Adrenal gland (tissue), 12 donors: ENCODE measurements around the gene WHRN. TPM values are rescaled to one million over a fixed set of nuclear protein-coding genes. Genes with fewer than 3 reads are reported as not detected.
A peak's percentile ranks its signal among the peaks of the same experiment; 100 is the strongest.

ENCODE experiments used
- DNase-seq, 7 donors: peaks; one replicate each; pipeline ENCODE4 v3.0.0-alpha.2; 2019 to 2020
- H3K27ac ChIP-seq, 5 donors: fragments of 200-600 bp; sonication (generic) in 4 of 5; 1 replicate in 3 of 5; 2 replicates in 2 of 5; pipeline versions ENCODE4 v1.5.1 to v1.8.0; 2016 to 2020; ENCODE audit warnings: mild to moderate bottlenecking in 1 of 5
- H3K27me3 ChIP-seq: fragments of 200-600 bp; 2 replicates; pipeline ENCODE4 v1.8.0; 2021
- H3K36me3 ChIP-seq, 2 donors: fragments of 200-600 bp; replicated peaks in 1 of 2; 1 replicate in 1 of 2; 2 replicates in 1 of 2; pipeline versions ENCODE4 v1.5.1 to v1.8.0; 2018 to 2022
- H3K4me1 ChIP-seq, 2 donors: fragments of 200-600 bp; replicated peaks in 1 of 2; 1 replicate in 1 of 2; 2 replicates in 1 of 2; pipeline versions ENCODE4 v1.5.1 to v1.8.0; 2018 to 2021
- H3K4me3 ChIP-seq, 4 donors: fragments of 200-600 bp; sonication (generic) in 3 of 4; one replicate each; pipeline ENCODE4 v1.5.1; 2016 to 2018
- H3K9me3 ChIP-seq, 3 donors: fragments of 200-600 bp; sonication (generic) in 1 of 3; replicated peaks in 1 of 3; 1 replicate in 2 of 3; 2 replicates in 1 of 3; pipeline versions ENCODE4 v1.5.1 to v1.8.0; 2016 to 2021
- POLR2A ChIP-seq, 2 donors: fragments of 450-650 bp; IDR thresholded peaks; one replicate each; pipeline ENCODE4 v1.6.1; 2017; ENCODE audit warnings: antibody characterized with exemption in 2 of 2, mild to moderate bottlenecking in 2 of 2, moderate library complexity in 1 of 2
- WGBS, 4 donors: extraction: QIAGEN DNeasy Blood & Tissue Kit in 2 of 4; methylation state at CpG; one replicate each; pipeline versions ENCODE4 v1.1.5 to v1.1.7; 2013 to 2017; 5-methylcytosine and 5-hydroxymethylcytosine counted together
- intact Hi-C, 2 donors: fragments of 100-400 bp; cut with DNase I; formaldehyde crosslinking; loops; one replicate each; pipeline versions ENCODE4 v1.14.1 to v1.15.0; 2022 to 2023
- polyA plus RNA-seq, 3 donors: library from polyadenylated mRNA; stranded (reverse); fragments of 200-250 nt in 2 of 3; fragments of 350-450 nt in 1 of 3; fragmentation: Illumina TruSeq in 1 of 3; extraction: RNeasy Lipid Tissue Mini Kit (QIAGEN cat#74804) in 1 of 3; gene quantifications; one replicate each; pipeline ENCODE4 v1.2.3, GENCODE V29; 2013 to 2014
- total RNA-seq, 9 donors: library from RNA; depleted of rRNA in 4 of 9; stranded (reverse); fragments of >200 nt in 4 of 9; fragments of 120-200 nt in 1 of 9; fragmentation: NEBNext Ultra II Directional in 1 of 9; extraction: Animal tissue kit (Norgen Biotek cat#: 25700) in 1 of 9; gene quantifications; one replicate each; pipeline versions ENCODE4 v1.1.0 to v1.2.4, GENCODE V29; 2013 to 2023
- TF ChIP-seq, protein P1 (sequence below), 6 experiments: fragments of 450-650 bp in 4 of 6; fragments of 200-600 bp in 2 of 6; sonication (generic) in 1 of 6; IDR thresholded peaks; 1 replicate in 5 of 6; 2 replicates in 1 of 6; pipeline versions ENCODE4 v1.5.1 to v1.8.0; 2016 to 2021; ENCODE audit warnings: antibody characterized with exemption in 6 of 6, mild to moderate bottlenecking in 2 of 6, moderate library complexity in 1 of 6
- donor health status: healthy with polysubstance abuse.
- donor health status: Bipolar disorder and iron deficiency.
- donor health status: DM: yes; HTN: yes; CAD: no.
- donor health status: DM: no; HTN: no; CAD: no.
- donor health status: DM: no; HTN: no; CAD: no.
- donor health status: DM: yes; HTN: yes; CAD: no.

The WHRN gene
- total and polyA plus RNA-seq, 12 donors, result 33.4 to 359 (median 96.4) TPM

DNA sequence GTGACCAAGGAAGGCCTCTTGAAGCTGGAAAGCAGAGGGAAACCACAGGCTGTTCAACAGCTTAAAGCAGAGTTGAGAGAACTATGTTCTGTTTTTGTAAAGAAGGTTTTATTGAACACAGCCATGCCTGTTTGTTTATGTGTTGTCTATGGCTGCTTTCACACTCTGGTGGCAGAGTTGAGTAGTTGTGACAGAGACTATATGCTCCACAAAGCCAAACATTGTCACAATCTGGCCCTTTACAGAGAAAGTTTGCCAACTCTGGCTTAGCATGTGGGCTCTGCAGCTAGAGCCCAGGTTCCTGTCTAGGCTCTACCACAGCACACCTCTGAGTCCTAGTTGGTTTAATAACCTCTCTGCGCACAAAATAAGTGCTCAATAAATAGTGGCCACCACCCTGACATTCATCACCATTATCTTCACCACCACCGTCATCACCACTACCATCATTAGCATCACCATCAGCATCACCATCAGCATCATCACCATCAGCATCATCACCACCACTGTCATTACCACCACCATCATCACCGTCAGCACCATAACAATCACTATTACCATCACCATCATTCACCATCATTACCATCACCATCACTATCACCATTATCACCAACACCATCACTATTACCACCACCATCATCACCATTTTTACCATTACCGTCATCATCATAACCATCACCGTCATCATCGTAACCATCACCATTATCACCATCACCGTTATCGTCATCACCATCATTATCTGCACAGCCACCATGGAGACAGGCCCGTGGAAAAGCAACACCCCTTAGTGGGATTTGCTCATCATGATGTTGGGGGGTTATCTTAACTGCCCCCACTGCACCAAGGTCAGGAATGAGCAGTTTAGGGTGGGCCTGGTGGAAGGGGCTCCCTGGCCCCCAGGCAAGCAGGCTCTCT is 135.8 kb downstream of the WHRN start:
- Histone ChIP-seq H3K4me3 (no peak overlapping the region), H3K27me3 (no peaks in the 10 kb centered on the region), H3K9me3 (no peaks in the 10 kb centered on the region), H3K4me1 (peaks cover 0 to 21% of the 10 kb centered on the region in 2 donors), H3K27ac (peak overlapping the region in 1 of 5 donors; percentile 13), H3K36me3 (peaks cover 0 to 35% of the 10 kb centered on the region in 2 donors)
- peak in 1 of 7 donors; percentile 2 for DNase-seq
- intact Hi-C loops, result no loop called here
- TF ChIP-seq POLR2A (IDR thresholded peaks at IDR 0.05), result no peak
- TF ChIP-seq, protein P1, sequence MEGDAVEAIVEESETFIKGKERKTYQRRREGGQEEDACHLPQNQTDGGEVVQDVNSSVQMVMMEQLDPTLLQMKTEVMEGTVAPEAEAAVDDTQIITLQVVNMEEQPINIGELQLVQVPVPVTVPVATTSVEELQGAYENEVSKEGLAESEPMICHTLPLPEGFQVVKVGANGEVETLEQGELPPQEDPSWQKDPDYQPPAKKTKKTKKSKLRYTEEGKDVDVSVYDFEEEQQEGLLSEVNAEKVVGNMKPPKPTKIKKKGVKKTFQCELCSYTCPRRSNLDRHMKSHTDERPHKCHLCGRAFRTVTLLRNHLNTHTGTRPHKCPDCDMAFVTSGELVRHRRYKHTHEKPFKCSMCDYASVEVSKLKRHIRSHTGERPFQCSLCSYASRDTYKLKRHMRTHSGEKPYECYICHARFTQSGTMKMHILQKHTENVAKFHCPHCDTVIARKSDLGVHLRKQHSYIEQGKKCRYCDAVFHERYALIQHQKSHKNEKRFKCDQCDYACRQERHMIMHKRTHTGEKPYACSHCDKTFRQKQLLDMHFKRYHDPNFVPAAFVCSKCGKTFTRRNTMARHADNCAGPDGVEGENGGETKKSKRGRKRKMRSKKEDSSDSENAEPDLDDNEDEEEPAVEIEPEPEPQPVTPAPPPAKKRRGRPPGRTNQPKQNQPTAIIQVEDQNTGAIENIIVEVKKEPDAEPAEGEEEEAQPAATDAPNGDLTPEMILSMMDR (IDR thresholded peaks at IDR 0.05), result no peak
- 95 to 97% (median 96%) methylated on average over 9 of the region's 9 CpGs for WGBS, 4 donors

DNA sequence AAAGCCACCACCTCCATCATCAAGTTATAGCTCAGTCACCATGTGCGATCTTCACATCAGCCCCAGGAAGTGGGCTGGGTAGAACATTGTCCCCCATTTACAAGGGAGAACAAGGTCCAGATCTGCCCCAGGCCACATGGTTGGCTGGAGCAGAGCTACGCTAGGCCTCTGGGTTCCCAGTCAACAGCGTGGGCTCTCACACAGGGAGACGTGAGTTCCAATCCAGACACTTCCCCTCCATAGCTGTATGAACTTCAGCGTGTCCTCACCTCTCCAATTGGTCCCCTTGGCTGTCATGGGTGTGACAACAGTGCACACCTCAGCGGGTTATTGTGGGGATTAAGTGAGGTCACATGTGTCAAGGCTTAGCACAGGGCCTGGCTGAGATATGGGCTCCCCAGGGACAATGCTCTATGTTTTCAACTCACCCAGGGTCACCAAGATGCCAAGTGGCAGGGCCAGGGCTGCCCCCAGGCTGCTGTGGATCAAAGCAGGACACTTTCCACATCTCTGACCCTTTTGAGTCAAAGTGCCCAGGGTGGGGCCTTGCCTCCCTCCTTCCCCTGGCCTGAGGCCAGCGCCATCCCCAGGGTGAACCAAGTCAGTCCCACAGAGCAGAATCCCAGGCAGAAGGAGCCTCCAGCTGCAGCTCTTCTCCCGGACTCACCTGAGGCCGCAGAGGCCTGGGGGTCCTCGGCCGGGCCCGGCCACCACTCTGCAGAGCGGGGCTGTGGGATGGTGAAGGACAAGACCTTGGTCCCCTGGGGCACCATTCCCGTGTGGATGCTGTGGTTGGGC is 137.3 kb downstream of the WHRN start:
- WGBS, 4 donors, result 82 to 93% (median 86%) methylated on average over 6 to 14 of the region's 14 CpGs

DNA sequence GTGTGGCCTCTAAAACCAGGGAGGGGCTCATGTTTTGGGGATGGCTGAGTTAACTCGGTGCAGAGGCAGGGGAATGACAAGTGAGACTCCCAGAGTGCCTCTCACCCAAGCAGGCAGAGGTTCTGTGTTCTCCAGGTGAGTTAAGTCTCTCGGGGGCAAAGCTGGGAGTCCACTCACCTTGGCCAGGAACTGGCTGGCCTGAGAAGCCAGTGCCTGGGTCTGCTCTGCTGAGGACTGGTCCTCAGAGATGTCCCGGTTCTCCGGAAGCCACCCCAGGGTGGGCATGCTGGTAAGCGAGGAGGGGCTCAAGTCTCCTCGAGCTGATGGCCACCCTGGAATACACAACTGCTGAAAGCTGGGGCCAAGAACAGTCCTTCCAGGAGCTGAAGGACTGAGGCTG is 137.9 kb downstream of the WHRN start:
- intact Hi-C loops, result no loop called here
- Histone ChIP-seq H3K4me1 (peaks cover 0 to 25% of the 10 kb centered on the region in 2 donors), H3K9me3 (no peaks in the 10 kb centered on the region), H3K27me3 (no peaks in the 10 kb centered on the region), H3K27ac (peak overlapping the region in 1 of 5 donors; percentile 57), H3K36me3 (peaks cover 0 to 45% of the 10 kb centered on the region in 2 donors), H3K4me3 (no peak overlapping the region)
- peak in 1 of 7 donors; percentile 5 for DNase-seq
- TF ChIP-seq, protein P1 (IDR thresholded peaks at IDR 0.05), result no peak
- TF ChIP-seq POLR2A (IDR thresholded peaks at IDR 0.05), result no peak
- WGBS, 4 donors, result 83 to 89% (median 87%) methylated on average over 2 to 6 of the region's 6 CpGs

More for the DNA sequence above, 137.3 kb downstream of the WHRN start:
- DNase-seq, result peak in 1 of 7 donors; percentile 5
- Histone ChIP-seq H3K27ac (peak overlapping the region in 1 of 5 donors; percentile 57), H3K4me1 (peaks cover 0 to 30% of the 10 kb centered on the region in 2 donors), H3K9me3 (no peaks in the 10 kb centered on the region), H3K36me3 (peaks cover 0 to 39% of the 10 kb centered on the region in 2 donors), H3K4me3 (no peak overlapping the region), H3K27me3 (no peaks in the 10 kb centered on the region)
- intact Hi-C loops, result no loop called here
- TF ChIP-seq, protein P1 (IDR thresholded peaks at IDR 0.05), result no peak
- no peak for TF ChIP-seq POLR2A (IDR thresholded peaks at IDR 0.05)
